CD4-positive, alpha-beta memory T cell (primary cell): ENCODE measurements around the gene CAVIN1. TPM values are rescaled to one million over a fixed set of nuclear protein-coding genes. Genes with fewer than 3 reads are reported as not detected.
"Not testable (repeated sequence)": the region's sequence is repeated elsewhere in the genome, so short reads cannot be mapped to it uniquely, and the experiment has no call there.

Experiments used
- CTCF ChIA-PET: fragments of 350-600 bp; sonication (Branson Sonifier 250); formaldehyde crosslinking; loops from one replicate; lab custom pipeline; 2021; ENCODE audit warnings: inconsistent platforms; ENCODE audit not compliant: partially characterized antibody; lab: Charles Lee
- POLR2A ChIA-PET: fragments of 350-600 bp; sonication (Branson Sonifier 250); formaldehyde crosslinking; loops from one replicate; lab custom pipeline; 2021; ENCODE audit not compliant: partially characterized antibody; lab: Charles Lee
- DNase-seq, 5 donors: peaks; one replicate each; pipeline versions ENCODE4 v3.0.0 to v3.0.0-alpha.2; 2020 to 2022; ENCODE audit warnings: mixed read lengths in 1 of 5
- H3K27ac ChIP-seq: one replicate; pipeline ENCODE4 v1.7.0; 2013; ENCODE audit warnings: low read depth, low read length
- H3K27me3 ChIP-seq: 2 replicates; pipeline ENCODE4 v1.7.0; 2013; ENCODE audit warnings: mild to moderate bottlenecking, low read length, moderate library complexity; ENCODE audit not compliant: insufficient read depth
- H3K36me3 ChIP-seq: 2 replicates; pipeline ENCODE4 v1.7.0; 2013; ENCODE audit warnings: mild to moderate bottlenecking, low read length, moderate library complexity; ENCODE audit not compliant: insufficient read depth
- H3K4me1 ChIP-seq: 2 replicates; pipeline ENCODE4 v1.7.0; 2013; ENCODE audit warnings: mild to moderate bottlenecking, low read length, moderate library complexity; ENCODE audit not compliant: insufficient read depth
- H3K4me3 ChIP-seq, 2 donors: one replicate each; pipeline ENCODE4 v1.7.0; 2013; ENCODE audit warnings: low read length in 2 of 2, mild to moderate bottlenecking in 1 of 2
- H3K9me3 ChIP-seq, 2 donors: one replicate each; pipeline ENCODE4 v1.7.0; 2013; ENCODE audit warnings: low read length in 2 of 2, control low read depth in 1 of 2; ENCODE audit not compliant: control insufficient read depth in 1 of 2
- H3K27ac Mint-ChIP-seq, 7 donors: one replicate each; pipeline ENCODE4 v1.8.0; 2020 to 2021; ENCODE audit warnings: mixed read lengths in 7 of 7, mild to moderate bottlenecking in 6 of 7, inconsistent platforms in 3 of 7, moderate library complexity in 3 of 7
- H3K27me3 Mint-ChIP-seq, 2 donors: one replicate each; pipeline ENCODE4 v1.8.0; 2020 to 2021; ENCODE audit warnings: mixed read lengths in 2 of 2
- H3K36me3 Mint-ChIP-seq, 2 donors: one replicate each; pipeline ENCODE4 v1.8.0; 2020 to 2021; ENCODE audit warnings: mixed read lengths in 2 of 2, inconsistent platforms in 1 of 2, mild to moderate bottlenecking in 1 of 2
- H3K4me1 Mint-ChIP-seq, 4 donors: one replicate each; pipeline ENCODE4 v1.8.0; 2020 to 2021; ENCODE audit warnings: mixed read lengths in 4 of 4, mild to moderate bottlenecking in 1 of 4
- H3K4me3 Mint-ChIP-seq, 8 donors: one replicate each; pipeline ENCODE4 v1.8.0; 2020 to 2021; ENCODE audit warnings: mixed read lengths in 8 of 8, mild to moderate bottlenecking in 7 of 8, moderate library complexity in 6 of 8, inconsistent platforms in 3 of 8
- H3K9me3 Mint-ChIP-seq, 8 donors: one replicate each; pipeline ENCODE4 v1.8.0; 2020 to 2021; ENCODE audit warnings: mixed read lengths in 8 of 8, mild to moderate bottlenecking in 5 of 8, inconsistent platforms in 3 of 8, moderate library complexity in 1 of 8
- intact Hi-C: fragments of 100-400 bp; cut with micrococcal nuclease; formaldehyde crosslinking; loops from one replicate; pipeline ENCODE4 v1.15.1; 2023
- polyA plus RNA-seq, 2 donors: library from polyadenylated mRNA; unstranded; fragments of 300-500 nt; fragmentation: Illumina TruSeq; gene quantifications; one replicate each; pipeline ENCODE4 v1.2.3, GENCODE V29; 2021
- total RNA-seq, 2 experiments: library from RNA; stranded (reverse); gene quantifications; one replicate each; pipeline ENCODE4 v1.2.3, GENCODE V29; 2021

CAVIN1 gene
- total and polyA plus RNA-seq, 4 experiments from 2014 or later, result 0.52 to 1.5 (median 0.61) TPM; not detected in 1

GRCh38 chr17:42405963-42406495, 17.0 kb downstream of the CAVIN1 start:
- peak; percentile 76 to 81 (median 79) for DNase-seq
- Mint-ChIP-seq H3K4me1 (peaks cover 8 to 17% (median 10%) of the 10 kb centered on the region in 4 donors), H3K9me3 (peaks cover 0 to 2% (median 0%) of the 10 kb centered on the region in 8 donors), H3K4me3 (no peak overlapping the region), H3K27ac (peak overlapping the region in 6 of 7 donors; percentile 19 to 68 (median 38)), H3K36me3 (no peaks in the 10 kb centered on the region), H3K27me3 (no peaks in the 10 kb centered on the region)
- Histone ChIP-seq H3K4me3 (no peak overlapping the region), H3K36me3 (no peaks in the 10 kb centered on the region), H3K27me3 (no peaks in the 10 kb centered on the region), H3K27ac (no peak overlapping the region), H3K9me3 (no peaks in the 10 kb centered on the region), H3K4me1 (peaks cover 4% of the 10 kb centered on the region)
- ChIA-PET CTCF (interaction anchor here (0.6 to 15.7 kb wide), 30 partner anchors 9 to 727 kb away, joined by 3 to 504 read pairs (median 4); partner anchors contain the start of genes CAVIN1, STAT3 and STAT5B), POLR2A (interaction anchor here (0.6 to 3.2 kb wide), 9 partner anchors 9 to 276 kb away, joined by 3 to 37 read pairs (median 5); partner anchors contain the start of gene STAT3)
- intact Hi-C loops, result loop anchor here (1.0 to 5.0 kb wide), 4 partner anchors 18 to 285 kb away; partner anchors contain the start of genes ATP6V0A1, KAT2A and STAT3

DNA sequence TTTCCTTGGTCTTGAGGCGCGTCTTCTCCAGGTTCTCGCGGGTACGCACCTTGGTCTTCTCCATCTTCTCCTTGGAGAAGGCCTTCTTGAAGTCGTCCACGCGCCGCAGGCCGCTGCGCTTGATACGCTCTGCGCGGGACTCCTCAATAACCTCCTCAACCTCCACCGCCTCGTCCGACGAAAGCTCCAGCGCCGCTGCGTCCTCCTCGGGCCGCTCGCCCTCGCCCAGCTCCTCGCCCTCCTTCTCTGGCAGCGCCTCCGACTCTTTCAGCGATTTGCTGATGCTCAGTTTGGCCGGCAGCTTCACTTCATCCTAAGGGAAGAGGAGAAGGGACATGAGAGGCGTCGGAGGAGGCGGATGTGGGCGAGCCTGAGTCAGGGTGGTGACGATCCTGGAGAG, 18.0 kb downstream of the CAVIN1 start:
- H3K4me1 Mint-ChIP-seq, result peaks cover 14 to 23% (median 16%) of the 10 kb centered on the region in 4 donors
- no peaks in the 10 kb centered on the region for H3K27me3 Mint-ChIP-seq
- Histone ChIP-seq H3K4me1 (peaks cover 10% of the 10 kb centered on the region), H3K9me3 (no peaks in the 10 kb centered on the region), H3K4me3 (no peak overlapping the region), H3K36me3 (no peaks in the 10 kb centered on the region), H3K27me3 (no peaks in the 10 kb centered on the region), H3K27ac (no peak overlapping the region)
- intact Hi-C loops, result loop anchor here (5.0 kb wide), 1 partner anchor 52 kb away; the partner anchor contains the start of gene ATP6V0A1
- H3K9me3 Mint-ChIP-seq, result peaks cover 0 to 2% (median 0%) of the 10 kb centered on the region in 8 donors
- H3K36me3 Mint-ChIP-seq, result no peaks in the 10 kb centered on the region
- H3K4me3 Mint-ChIP-seq, result no peak overlapping the region
- no peak for DNase-seq
- ChIA-PET CTCF (interaction anchor here (0.8 to 15.7 kb wide), 10 partner anchors 9 to 211 kb away, joined by 3 to 504 read pairs (median 6); partner anchors contain the start of genes CAVIN1, GHDC and STAT3), POLR2A (interaction anchor here (2.5 to 3.2 kb wide), 3 partner anchors 16 to 83 kb away, joined by 12 to 37 read pairs (median 30); partner anchors contain the start of gene STAT3)
- H3K27ac Mint-ChIP-seq, result no peak overlapping the region

DNA sequence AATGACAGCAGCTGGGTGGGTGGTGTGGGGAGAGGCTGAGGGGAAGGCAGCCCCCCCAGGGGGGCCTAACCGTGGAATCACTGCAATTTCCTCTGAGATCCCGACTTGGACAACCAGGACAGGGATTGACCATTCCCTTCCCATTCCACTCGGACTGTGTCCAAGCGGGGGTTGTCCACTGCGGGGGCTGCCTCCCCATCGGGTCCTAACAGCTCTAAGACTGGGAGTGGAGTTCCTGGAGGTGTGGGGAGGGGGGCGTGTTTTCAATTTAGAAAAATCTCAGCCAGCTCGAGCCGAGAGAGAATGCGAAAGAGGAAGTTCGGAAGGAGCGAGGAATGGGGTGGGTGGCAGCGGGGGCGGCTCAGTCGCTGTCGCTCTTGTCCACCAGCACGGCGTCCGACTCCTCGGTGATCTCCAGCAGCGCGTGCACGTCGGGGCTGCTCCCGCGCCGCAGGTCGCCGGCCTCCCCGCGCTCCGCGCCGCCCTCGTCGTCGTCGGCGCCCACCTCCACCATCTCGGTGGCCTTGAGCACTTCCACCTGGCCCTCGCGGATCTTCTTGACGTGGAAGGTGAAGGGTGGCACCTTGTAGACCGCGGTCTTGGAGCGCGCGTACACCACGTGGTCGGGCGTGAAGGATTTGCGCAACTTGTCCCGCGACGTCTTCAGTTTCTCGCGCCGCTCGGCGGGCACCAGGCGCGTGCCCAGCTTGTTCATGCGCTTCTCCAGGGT, 18.6 kb downstream of the CAVIN1 start:
- Mint-ChIP-seq H3K36me3 (no peaks in the 10 kb centered on the region), H3K4me1 (peaks cover 16 to 27% (median 19%) of the 10 kb centered on the region in 4 donors), H3K27ac (no peak overlapping the region), H3K9me3 (peaks cover 0 to 2% (median 0%) of the 10 kb centered on the region in 8 donors), H3K4me3 (no peak overlapping the region), H3K27me3 (no peaks in the 10 kb centered on the region)
- intact Hi-C loops, result loop anchor here (5.0 kb wide), 1 partner anchor 53 kb away; the partner anchor contains the start of gene ATP6V0A1
- H3K4me1 ChIP-seq, result peaks cover 15% of the 10 kb centered on the region
- no peak overlapping the region for H3K4me3 ChIP-seq
- CTCF ChIA-PET, result interaction anchor here (0.8 to 15.7 kb wide), 9 partner anchors 9 to 210 kb away, joined by 3 to 504 read pairs (median 6); partner anchors contain the start of genes GHDC and STAT3
- H3K27ac ChIP-seq, result no peak overlapping the region
- DNase-seq, result no peak
- H3K36me3 ChIP-seq, result no peaks in the 10 kb centered on the region
- no peaks in the 10 kb centered on the region for H3K9me3 ChIP-seq
- POLR2A ChIA-PET, result interaction anchor here (0.5 to 2.5 kb wide), 3 partner anchors 16 to 84 kb away, joined by 3 to 12 read pairs (median 4); partner anchors contain the start of gene STAT3
- H3K27me3 ChIP-seq, result no peaks in the 10 kb centered on the region

DNA sequence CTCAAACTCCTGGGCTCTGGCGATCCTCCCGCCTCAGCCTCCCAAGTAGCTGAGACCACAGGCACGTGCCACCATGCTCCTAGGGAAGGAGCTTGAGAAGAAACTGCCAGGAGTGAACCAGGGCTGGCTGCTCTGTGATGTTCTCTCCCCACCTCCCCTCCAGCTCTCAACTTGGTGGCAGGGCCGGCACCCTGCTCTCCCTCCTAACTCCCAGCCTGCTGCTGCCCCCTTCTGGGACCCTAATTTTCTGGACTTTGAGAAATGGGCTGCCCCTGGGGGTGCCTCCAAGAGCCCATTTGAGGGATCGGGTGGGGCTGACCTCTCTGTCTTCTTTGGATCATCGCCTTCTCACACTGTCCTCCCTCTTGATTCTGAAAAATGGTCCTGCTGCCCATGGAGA, 19.9 kb downstream of the CAVIN1 start:
- CTCF ChIA-PET, result interaction anchor here (0.7 to 15.7 kb wide), 12 partner anchors 11 to 181 kb away, joined by 3 to 504 read pairs (median 4); partner anchors contain the start of gene STAT3
- no peaks in the 10 kb centered on the region for H3K9me3 ChIP-seq
- no peaks in the 10 kb centered on the region for H3K27me3 ChIP-seq
- POLR2A ChIA-PET, result interaction anchor here (0.9 to 2.5 kb wide), 3 partner anchors 14 to 90 kb away, joined by 3 to 12 read pairs (median 3); partner anchors contain the start of gene STAT3
- Mint-ChIP-seq H3K27ac (peak overlapping the region in 1 of 7 donors; percentile 55), H3K9me3 (peaks cover 0 to 2% (median 0%) of the 10 kb centered on the region in 8 donors), H3K36me3 (no peaks in the 10 kb centered on the region), H3K4me3 (no peak overlapping the region), H3K4me1 (peaks cover 16 to 27% (median 19%) of the 10 kb centered on the region in 4 donors), H3K27me3 (no peaks in the 10 kb centered on the region)
- peaks cover 15% of the 10 kb centered on the region for H3K4me1 ChIP-seq
- intact Hi-C loops, result no loop called here
- H3K4me3 ChIP-seq, result no peak overlapping the region
- no peak overlapping the region for H3K27ac ChIP-seq
- no peak for DNase-seq
- no peaks in the 10 kb centered on the region for H3K36me3 ChIP-seq

DNA sequence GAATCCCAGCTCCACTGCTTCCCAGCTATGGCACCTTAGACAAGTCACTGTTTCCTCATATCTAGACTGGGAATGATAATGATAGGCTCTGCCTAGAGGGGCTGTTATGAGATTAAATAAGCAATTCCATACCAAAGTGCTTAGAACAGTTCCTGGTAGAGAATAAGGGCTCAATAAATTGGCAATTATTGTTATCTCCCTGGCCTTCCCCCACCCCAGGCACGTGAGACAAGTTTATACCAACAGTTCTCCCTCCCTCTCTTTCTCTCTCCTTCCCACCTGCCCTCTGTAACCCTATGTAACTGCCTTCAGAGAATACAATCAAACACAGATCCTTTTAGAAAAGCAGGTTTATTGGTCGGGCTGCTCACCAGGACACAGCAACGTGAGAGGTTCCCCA, 20.9 kb downstream of the CAVIN1 start:
- no peaks in the 10 kb centered on the region for H3K27me3 ChIP-seq
- CTCF ChIA-PET, result interaction anchor here (2.1 to 15.7 kb wide), 2 partner anchors 13 to 83 kb away, joined by 12 to 504 read pairs; partner anchors contain the start of gene STAT3
- peaks cover 10 to 22% (median 12%) of the 10 kb centered on the region in 4 donors for H3K4me1 Mint-ChIP-seq
- no peaks in the 10 kb centered on the region for H3K27me3 Mint-ChIP-seq
- no peaks in the 10 kb centered on the region for H3K9me3 ChIP-seq
- no peak overlapping the region for H3K4me3 Mint-ChIP-seq
- DNase-seq, result no peak
- no peaks in the 10 kb centered on the region for H3K36me3 Mint-ChIP-seq
- intact Hi-C loops, result no loop called here
- no peak overlapping the region for H3K27ac ChIP-seq
- peak overlapping the region in 1 of 7 donors; percentile 59 for H3K27ac Mint-ChIP-seq
- H3K4me1 ChIP-seq, result peaks cover 15% of the 10 kb centered on the region
- no peaks in the 10 kb centered on the region for H3K36me3 ChIP-seq
- H3K9me3 Mint-ChIP-seq, result peaks cover 0 to 2% (median 0%) of the 10 kb centered on the region in 8 donors
- POLR2A ChIA-PET, result no interaction called here
- H3K4me3 ChIP-seq, result no peak overlapping the region

- H3K36me3 Mint-ChIP-seq, H3K27ac Mint-ChIP-seq, H3K27me3 ChIP-seq, H3K4me3 ChIP-seq, H3K27me3 Mint-ChIP-seq, H3K9me3 ChIP-seq, H3K4me3 Mint-ChIP-seq, H3K36me3 ChIP-seq, H3K9me3 Mint-ChIP-seq, H3K27ac ChIP-seq, intact Hi-C loops, DNase-seq: not testable (repeated sequence)
- POLR2A ChIA-PET, result interaction anchor here (1.8 to 3.5 kb wide), 2 partner anchors 12 to 80 kb away, joined by 5 to 43 read pairs; partner anchors contain the start of gene STAT3
- CTCF ChIA-PET, result interaction anchor here (1.0 to 15.7 kb wide), 3 partner anchors 14 to 82 kb away, joined by 3 to 504 read pairs (median 3); no protein-coding TSS in a partner anchor
- peaks cover 8 to 14% (median 9%) of the 10 kb centered on the region in 4 donors for H3K4me1 Mint-ChIP-seq
- peaks cover 11% of the 10 kb centered on the region for H3K4me1 ChIP-seq
Observed at GRCh38 chr17:42400844-42401375, 22.1 kb downstream of the CAVIN1 start.
